Prostate gland (tissue), 2 donors: ENCODE results near the gene TTYH3.

Experiments
- CTCF ChIP-seq, 4 experiments: fragments of 200-600 bp in 2 of 4; fragments of 450-650 bp in 2 of 4; sonication (generic) in 2 of 4; IDR thresholded peaks; 1 replicate in 3 of 4; 2 replicates in 1 of 4; pipeline ENCODE4 v1.5.1; 2016 to 2019; ENCODE audit warnings: antibody characterized with exemption in 4 of 4, mild to moderate bottlenecking in 2 of 4, moderate library complexity in 2 of 4
- POLR2A ChIP-seq: fragments of 450-650 bp; IDR thresholded peaks from one replicate; pipeline ENCODE4 v1.6.1; 2016; ENCODE audit warnings: antibody characterized with exemption, mild to moderate bottlenecking

GRCh38 chr7:2692543-2692942, 60.8 kb downstream of the TTYH3 start:
- TF ChIP-seq CTCF (IDR thresholded peaks at IDR 0.05) (no peak), POLR2A (no peak)
